ENCODE results near the gene OR4K2.

DNA sequence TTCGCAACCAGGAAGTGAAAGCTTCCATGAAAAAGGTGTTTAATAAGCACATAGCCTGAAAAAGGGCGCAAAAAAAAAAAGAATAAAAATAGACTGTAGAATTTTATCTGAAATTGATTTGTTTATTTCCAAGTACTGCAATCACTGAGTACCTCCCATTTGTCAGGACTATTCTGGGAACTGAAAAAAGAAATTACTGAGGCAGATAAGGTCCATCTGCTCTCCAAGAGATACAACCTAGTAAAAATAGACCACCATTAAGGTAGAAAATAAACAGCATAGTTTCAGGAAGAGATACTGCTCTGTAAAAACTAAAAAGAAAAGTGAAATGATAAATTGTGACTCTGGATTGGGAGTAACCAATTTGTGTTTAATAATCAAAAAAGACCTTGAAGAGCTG is 46.6 kb upstream of the OR4K2 start:
- TF ChIP-seq, protein P1, sequence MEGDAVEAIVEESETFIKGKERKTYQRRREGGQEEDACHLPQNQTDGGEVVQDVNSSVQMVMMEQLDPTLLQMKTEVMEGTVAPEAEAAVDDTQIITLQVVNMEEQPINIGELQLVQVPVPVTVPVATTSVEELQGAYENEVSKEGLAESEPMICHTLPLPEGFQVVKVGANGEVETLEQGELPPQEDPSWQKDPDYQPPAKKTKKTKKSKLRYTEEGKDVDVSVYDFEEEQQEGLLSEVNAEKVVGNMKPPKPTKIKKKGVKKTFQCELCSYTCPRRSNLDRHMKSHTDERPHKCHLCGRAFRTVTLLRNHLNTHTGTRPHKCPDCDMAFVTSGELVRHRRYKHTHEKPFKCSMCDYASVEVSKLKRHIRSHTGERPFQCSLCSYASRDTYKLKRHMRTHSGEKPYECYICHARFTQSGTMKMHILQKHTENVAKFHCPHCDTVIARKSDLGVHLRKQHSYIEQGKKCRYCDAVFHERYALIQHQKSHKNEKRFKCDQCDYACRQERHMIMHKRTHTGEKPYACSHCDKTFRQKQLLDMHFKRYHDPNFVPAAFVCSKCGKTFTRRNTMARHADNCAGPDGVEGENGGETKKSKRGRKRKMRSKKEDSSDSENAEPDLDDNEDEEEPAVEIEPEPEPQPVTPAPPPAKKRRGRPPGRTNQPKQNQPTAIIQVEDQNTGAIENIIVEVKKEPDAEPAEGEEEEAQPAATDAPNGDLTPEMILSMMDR (IDR thresholded peaks at IDR 0.05) = no peak
- no peak for TF ChIP-seq POLR2A (IDR thresholded peaks at IDR 0.05)

All from adrenal gland (tissue), 5 donors.